ENCODE results near the gene PANX1.

DNA sequence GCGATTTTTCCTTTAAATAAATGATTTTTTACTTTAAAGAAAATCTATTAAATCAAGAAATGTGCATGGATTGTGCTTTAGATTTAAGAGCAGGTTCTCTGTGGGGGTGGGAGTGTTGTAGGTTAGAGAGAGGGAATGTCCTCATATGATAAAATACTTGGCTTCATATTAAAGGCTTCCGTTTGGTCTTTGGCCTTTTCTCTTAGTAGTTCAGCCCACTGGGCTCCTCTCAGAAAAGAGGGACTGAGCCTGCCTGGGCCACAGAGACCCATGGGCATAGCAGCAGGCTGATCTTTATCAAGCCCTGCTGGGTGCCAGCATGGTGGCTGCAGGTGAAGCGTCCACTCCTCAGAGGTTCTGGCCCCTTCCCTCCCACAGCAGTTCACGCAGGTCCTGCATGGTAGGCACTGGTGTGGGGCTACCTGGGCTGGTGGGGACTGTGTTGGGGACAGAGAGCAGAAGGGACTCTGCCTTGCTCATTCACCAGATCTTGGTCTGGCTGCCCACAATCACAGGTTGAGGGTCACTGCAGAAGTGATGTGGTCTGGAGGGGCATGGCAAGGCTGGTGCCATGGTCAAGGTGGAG, 4.3 kb downstream of the PANX1 start:
- TF ChIP-seq POLR2AphosphoS5 (IDR thresholded peaks at IDR 0.05; ENCODE audit: low read depth, low read length) (no peak), POLR2A (IDR thresholded peaks at IDR 0.05; ENCODE audit: low read depth, low read length) (no peak)
